Measurements from ENCODE around the gene RNPC3.
"Not testable (repeated sequence)": the region's sequence is repeated elsewhere in the genome, so short reads cannot be mapped to it uniquely, and the experiment has no call there.

The RNPC3 gene

GRCh38 chr1:103560427-103560826 lies 34.9 kb downstream of the RNPC3 start:
- no peaks in the 10 kb centered on the region for H3K9me3 ChIP-seq (ENCODE audit: control insufficient read depth, insufficient read depth, low read length)
- 0 out of 2 replicates have a peak, but pooled peaks cover 4% of the 10 kb centered on the region for H3K36me3 ChIP-seq (ENCODE audit: control insufficient read depth, insufficient read depth, low read length)
- H3K4me1 ChIP-seq (ENCODE audit: control insufficient read depth, insufficient read depth, low read length), result no peaks in the 10 kb centered on the region
- no peak overlapping the region for H3K27ac ChIP-seq (ENCODE audit: low read depth, low read length)
- H3K27me3 ChIP-seq (ENCODE audit: control insufficient read depth, insufficient read depth, low read length), result no peaks in the 10 kb centered on the region
- H3K9ac ChIP-seq (ENCODE audit: low read depth, low read length), result no peak overlapping the region
- no peak overlapping the region for H3K4me3 ChIP-seq (ENCODE audit: low read depth, low read length)

- not testable (repeated sequence) for H3K27ac ChIP-seq (ENCODE audit: low read depth, low read length); H3K36me3 ChIP-seq (ENCODE audit: control insufficient read depth, insufficient read depth, low read length); H3K9ac ChIP-seq (ENCODE audit: low read depth, low read length); H3K4me3 ChIP-seq (ENCODE audit: low read depth, low read length); H3K9me3 ChIP-seq (ENCODE audit: control insufficient read depth, insufficient read depth, low read length); H3K27me3 ChIP-seq (ENCODE audit: control insufficient read depth, insufficient read depth, low read length); H3K4me1 ChIP-seq (ENCODE audit: control insufficient read depth, insufficient read depth, low read length)
Measured at GRCh38 chr1:103561124-103561523, 35.6 kb downstream of the RNPC3 start.

GRCh38 chr1:103561643-103562395 lies 36.3 kb downstream of the RNPC3 start:
- Histone ChIP-seq H3K9ac (ENCODE audit: low read depth, low read length) (no peak overlapping the region), H3K27ac (ENCODE audit: low read depth, low read length) (no peak overlapping the region), H3K9me3 (ENCODE audit: control insufficient read depth, insufficient read depth, low read length) (no peaks in the 10 kb centered on the region), H3K36me3 (ENCODE audit: control insufficient read depth, insufficient read depth, low read length) (no peaks in the 10 kb centered on the region), H3K4me3 (ENCODE audit: low read depth, low read length) (no peak overlapping the region), H3K4me1 (ENCODE audit: control insufficient read depth, insufficient read depth, low read length) (no peaks in the 10 kb centered on the region), H3K27me3 (ENCODE audit: control insufficient read depth, insufficient read depth, low read length) (no peaks in the 10 kb centered on the region)

- Histone ChIP-seq H3K9ac (ENCODE audit: low read depth, low read length) (no peak overlapping the region), H3K4me1 (ENCODE audit: control insufficient read depth, insufficient read depth, low read length) (no peaks in the 10 kb centered on the region), H3K27ac (ENCODE audit: low read depth, low read length) (no peak overlapping the region), H3K4me3 (ENCODE audit: low read depth, low read length) (no peak overlapping the region), H3K36me3 (ENCODE audit: control insufficient read depth, insufficient read depth, low read length) (no peaks in the 10 kb centered on the region), H3K27me3 (ENCODE audit: control insufficient read depth, insufficient read depth, low read length) (no peaks in the 10 kb centered on the region), H3K9me3 (ENCODE audit: control insufficient read depth, insufficient read depth, low read length) (no peaks in the 10 kb centered on the region)
Measured at GRCh38 chr1:103563056-103563455, 37.6 kb downstream of the RNPC3 start.

GRCh38 chr1:103569493-103569892 lies 44.0 kb downstream of the RNPC3 start:
- Histone ChIP-seq H3K4me1 (ENCODE audit: control insufficient read depth, insufficient read depth, low read length) (no peaks in the 10 kb centered on the region), H3K9ac (ENCODE audit: low read depth, low read length) (no peak overlapping the region), H3K27me3 (ENCODE audit: control insufficient read depth, insufficient read depth, low read length) (no peaks in the 10 kb centered on the region), H3K4me3 (ENCODE audit: low read depth, low read length) (no peak overlapping the region), H3K27ac (ENCODE audit: low read depth, low read length) (no peak overlapping the region), H3K36me3 (ENCODE audit: control insufficient read depth, insufficient read depth, low read length) (no peaks in the 10 kb centered on the region), H3K9me3 (ENCODE audit: control insufficient read depth, insufficient read depth, low read length) (no peaks in the 10 kb centered on the region)

- H3K36me3 ChIP-seq (ENCODE audit: control insufficient read depth, insufficient read depth, low read length); H3K9ac ChIP-seq (ENCODE audit: low read depth, low read length); H3K27me3 ChIP-seq (ENCODE audit: control insufficient read depth, insufficient read depth, low read length); H3K4me3 ChIP-seq (ENCODE audit: low read depth, low read length); H3K9me3 ChIP-seq (ENCODE audit: control insufficient read depth, insufficient read depth, low read length); H3K4me1 ChIP-seq (ENCODE audit: control insufficient read depth, insufficient read depth, low read length); H3K27ac ChIP-seq (ENCODE audit: low read depth, low read length): not testable (repeated sequence)
Measured at GRCh38 chr1:103571289-103571688, 45.8 kb downstream of the RNPC3 start, which contains the start of gene AMY2B. Gene AMY2B (plus strand): TSS chr1:103571589. CDS start chr1:103571603, 14 bp downstream.

- Histone ChIP-seq H3K4me1 (ENCODE audit: control insufficient read depth, insufficient read depth, low read length) (no peaks in the 10 kb centered on the region), H3K4me3 (ENCODE audit: low read depth, low read length) (no peak overlapping the region), H3K9ac (ENCODE audit: low read depth, low read length) (no peak overlapping the region), H3K36me3 (ENCODE audit: control insufficient read depth, insufficient read depth, low read length) (no peaks in the 10 kb centered on the region), H3K27ac (ENCODE audit: low read depth, low read length) (no peak overlapping the region), H3K9me3 (ENCODE audit: control insufficient read depth, insufficient read depth, low read length) (no peaks in the 10 kb centered on the region), H3K27me3 (ENCODE audit: control insufficient read depth, insufficient read depth, low read length) (no peaks in the 10 kb centered on the region)
Measured at GRCh38 chr1:103576065-103576464, 50.6 kb downstream of the RNPC3 start.

- not testable (repeated sequence) for H3K4me3 ChIP-seq (ENCODE audit: low read depth, low read length); H3K36me3 ChIP-seq (ENCODE audit: control insufficient read depth, insufficient read depth, low read length); H3K4me1 ChIP-seq (ENCODE audit: control insufficient read depth, insufficient read depth, low read length); H3K27me3 ChIP-seq (ENCODE audit: control insufficient read depth, insufficient read depth, low read length); H3K9me3 ChIP-seq (ENCODE audit: control insufficient read depth, insufficient read depth, low read length); H3K9ac ChIP-seq (ENCODE audit: low read depth, low read length); H3K27ac ChIP-seq (ENCODE audit: low read depth, low read length)
Measured at GRCh38 chr1:103576784-103577183, 51.3 kb downstream of the RNPC3 start.

- H3K9me3 ChIP-seq (ENCODE audit: control insufficient read depth, insufficient read depth, low read length), result peaks cover 5% of the 10 kb centered on the region
- H3K36me3 ChIP-seq (ENCODE audit: control insufficient read depth, insufficient read depth, low read length), result no peaks in the 10 kb centered on the region
- H3K9ac ChIP-seq (ENCODE audit: low read depth, low read length), result no peak overlapping the region
- H3K27ac ChIP-seq (ENCODE audit: low read depth, low read length), result no peak overlapping the region
- H3K4me3 ChIP-seq (ENCODE audit: low read depth, low read length), result no peak overlapping the region
- H3K27me3 ChIP-seq (ENCODE audit: control insufficient read depth, insufficient read depth, low read length), result no peaks in the 10 kb centered on the region
- no peaks in the 10 kb centered on the region for H3K4me1 ChIP-seq (ENCODE audit: control insufficient read depth, insufficient read depth, low read length)
Measured at GRCh38 chr1:103582464-103582863, 57.0 kb downstream of the RNPC3 start.

GRCh38 chr1:103583887-103584286 lies 58.4 kb downstream of the RNPC3 start:
- no peak overlapping the region for H3K4me3 ChIP-seq (ENCODE audit: low read depth, low read length)
- no peaks in the 10 kb centered on the region for H3K27me3 ChIP-seq (ENCODE audit: control insufficient read depth, insufficient read depth, low read length)
- no peaks in the 10 kb centered on the region for H3K4me1 ChIP-seq (ENCODE audit: control insufficient read depth, insufficient read depth, low read length)
- H3K9ac ChIP-seq (ENCODE audit: low read depth, low read length), result no peak overlapping the region
- H3K9me3 ChIP-seq (ENCODE audit: control insufficient read depth, insufficient read depth, low read length), result peaks cover 18% of the 10 kb centered on the region
- H3K27ac ChIP-seq (ENCODE audit: low read depth, low read length), result no peak overlapping the region
- no peaks in the 10 kb centered on the region for H3K36me3 ChIP-seq (ENCODE audit: control insufficient read depth, insufficient read depth, low read length)

- Histone ChIP-seq H3K9ac (ENCODE audit: low read depth, low read length) (no peak overlapping the region), H3K36me3 (ENCODE audit: control insufficient read depth, insufficient read depth, low read length) (no peaks in the 10 kb centered on the region), H3K27me3 (ENCODE audit: control insufficient read depth, insufficient read depth, low read length) (no peaks in the 10 kb centered on the region), H3K27ac (ENCODE audit: low read depth, low read length) (no peak overlapping the region), H3K4me1 (ENCODE audit: control insufficient read depth, insufficient read depth, low read length) (no peaks in the 10 kb centered on the region), H3K4me3 (ENCODE audit: low read depth, low read length) (no peak overlapping the region), H3K9me3 (ENCODE audit: control insufficient read depth, insufficient read depth, low read length) (peaks cover 25% of the 10 kb centered on the region)
Measured at GRCh38 chr1:103584537-103584936, 59.0 kb downstream of the RNPC3 start.

All from HUES48 (cell line).